K562 (cell line): Measurements from ENCODE around the gene APOB. TPM values are rescaled to one million over a fixed set of nuclear protein-coding genes. Genes with fewer than 3 reads are reported as not detected.

ENCODE experiments used
- ATAC-seq: fragments of 200-7000 bp; cut with Tn5 transposase; 3 replicates; pipeline ENCODE4 v1.9.1; 2020; ENCODE audit warnings: moderate library complexity
- BruUV-seq: library from RNA; stranded (reverse); fragments of 400-500 nt; replicated peaks from 2 replicates; lab custom pipeline; 2021; lab: Mats Ljungman, UMichigan
- CTCF ChIA-PET: fragments of 300-600 bp; formaldehyde crosslinking; extraction: SDS; loops from one replicate; lab custom pipeline; 2021; ENCODE audit warnings: low intra/inter-chr PET ratio; lab: Yijun Ruan, JAX
- POLR2A ChIA-PET: fragments of 300-600, 350-650 bp; sonication (Branson Sonifier 250); formaldehyde crosslinking; extraction: SDS; loops from one replicate; lab custom pipeline; 2021; ENCODE audit warnings: antibody characterized with exemption, inconsistent platforms; lab: Yijun Ruan, JAX
- DNase-seq, 4 experiments: peaks; one replicate each; pipeline versions ENCODE4 v3.0.0 to v3.0.0-alpha.2; 2011 to 2018; ENCODE audit warnings: low spot score in 3 of 4, mixed read lengths in 3 of 4; ENCODE audit errors: extremely low read depth in 1 of 4
- FAIRE-seq: peaks from 2 replicates; lab custom pipeline; 2011; peaks lifted over from hg19 to GRCh38; lab: Jason Lieb, UNC
- H2AFZ ChIP-seq: 2 replicates; pipeline ENCODE4 v1.6.0; 2011; ENCODE audit warnings: low read depth, low read length, control low read depth, inconsistent platforms
- H3K27ac ChIP-seq: fragments of 200-600 bp; 3 replicates; pipeline ENCODE4 v1.8.0; 2011; ENCODE audit warnings: low read depth, mild to moderate bottlenecking, control low read depth, inconsistent platforms, low read length, moderate library complexity, mixed read lengths; ENCODE audit errors: extremely low read depth
- H3K27me3 ChIP-seq, 2 experiments: fragments of 300-600 bp in 1 of 2; 2 replicates in 1 of 2; 3 replicates in 1 of 2; pipeline versions ENCODE4 v1.6.0 to v1.8.0; 2011; ENCODE audit warnings: inconsistent platforms in 2 of 2, low read length in 2 of 2, mild to moderate bottlenecking in 1 of 2, mixed read lengths in 1 of 2, moderate library complexity in 1 of 2; ENCODE audit not compliant: control insufficient read depth in 2 of 2, insufficient read depth in 2 of 2
- H3K36me3 ChIP-seq: fragments of 300-600 bp; 3 replicates; pipeline ENCODE4 v1.8.0; 2011; ENCODE audit warnings: mild to moderate bottlenecking, low read length, inconsistent platforms; ENCODE audit not compliant: control insufficient read depth, insufficient read depth
- H3K4me1 ChIP-seq, 2 experiments: fragments of 200-600 bp in 1 of 2; replicated peaks in 1 of 2; 2 replicates in 1 of 2; 3 replicates in 1 of 2; pipeline versions ENCODE4 v1.5.1 to v1.8.0; 2011; ENCODE audit warnings: inconsistent platforms in 2 of 2, low read length in 2 of 2, mild to moderate bottlenecking in 1 of 2, mixed read lengths in 1 of 2, moderate library complexity in 1 of 2; ENCODE audit not compliant: control insufficient read depth in 2 of 2, insufficient read depth in 2 of 2
- H3K4me2 ChIP-seq: 2 replicates; pipeline ENCODE4 v1.6.1; 2011; ENCODE audit warnings: low read length, control low read depth, inconsistent platforms, mixed read lengths; ENCODE audit not compliant: insufficient read depth
- H3K4me3 ChIP-seq: fragments of 200-600 bp; sonication (generic), shearing (Covaris generic); 2 replicates; pipeline ENCODE4 v1.5.1; 2016; ENCODE audit warnings: control low read depth, inconsistent platforms
- H3K79me2 ChIP-seq: fragments of 200-600 bp; 3 replicates; pipeline ENCODE4 v1.8.0; 2011; ENCODE audit warnings: low read length, inconsistent platforms; ENCODE audit not compliant: control insufficient read depth, insufficient read depth
- H3K9ac ChIP-seq, 2 experiments: 2 replicates each; pipeline versions ENCODE4 v1.6.0 to v1.6.1; 2011; ENCODE audit warnings: low read depth in 2 of 2, low read length in 2 of 2, control low read depth in 1 of 2, inconsistent platforms in 1 of 2, mild to moderate bottlenecking in 1 of 2, mixed read lengths in 1 of 2; ENCODE audit not compliant: insufficient read depth in 1 of 2
- H3K9me1 ChIP-seq: one replicate; pipeline ENCODE4 v1.6.0; 2011; ENCODE audit warnings: inconsistent platforms, mild to moderate bottlenecking, low read length, moderate library complexity; ENCODE audit not compliant: control insufficient read depth, insufficient read depth
- H3K9me3 ChIP-seq: replicated peaks from 2 replicates; pipeline ENCODE4 v1.5.1; 2011; ENCODE audit warnings: low read depth, low read length, inconsistent platforms; ENCODE audit not compliant: control insufficient read depth, insufficient read depth
- H4K20me1 ChIP-seq: replicated peaks from 2 replicates; pipeline ENCODE4 v1.6.1; 2011; ENCODE audit warnings: low read length, inconsistent platforms, mixed read lengths; ENCODE audit not compliant: control insufficient read depth, insufficient read depth
- FOS ChIP-seq: IDR thresholded peaks from 3 replicates; pipeline ENCODE4 v1.6.1; 2011; ENCODE audit not compliant: insufficient read length; ENCODE audit errors: extremely low read depth
- FOXJ2 ChIP-seq: fragments of 200-800 bp; sonication (Bioruptor generic); IDR thresholded peaks from 2 replicates; pipeline ENCODE4 v1.6.1; 2016; ENCODE audit warnings: missing genetic modification characterization, missing compliant biosample characterization
- ZMIZ1 ChIP-seq, 2 experiments: fragments of 150-350 bp in 1 of 2; IDR thresholded peaks; 2 replicates each; pipeline ENCODE4 v1.6.1; 2012 to 2016; ENCODE audit warnings: low read depth in 2 of 2, low read length in 2 of 2, mild to moderate bottlenecking in 1 of 2, moderate library complexity in 1 of 2
- WGBS: fragments of 100-300 bp; shearing (Covaris generic); methylation state at CpG from one replicate; pipeline ENCODE4 v1.1.6; 2016; ENCODE audit warnings: low coverage, mixed read lengths; ENCODE audit not compliant: insufficient coverage; ENCODE audit errors: missing lambda C conversion rate; 5-methylcytosine and 5-hydroxymethylcytosine counted together
- in situ Hi-C: fragments of 300-500 bp; cut with MboI; formaldehyde crosslinking; loops from 4 replicates; pipeline ENCODE4 v1.15.0; 2018; ENCODE audit warnings: inconsistent platforms, mixed read lengths
- intact Hi-C: fragments of 100-400 bp; cut with micrococcal nuclease; formaldehyde crosslinking; loops from 2 replicates; pipeline ENCODE4 v1.14.2; 2022
- polyA plus RNA-seq, 8 experiments: library from polyadenylated mRNA; depleted of rRNA in 4 of 8; stranded (reverse) in 5 of 8; unstranded in 3 of 8; fragments of >200 nt; fragmentation: Nextera tagmentation in 2 of 8; fragmentation: Illumina TruSeq in 1 of 8; extraction: Ambion mirVana in 2 of 8; extraction: Trizol in 1 of 8; gene quantifications; 2 replicates each; pipeline versions ENCODE4 v1.2.1 to v1.2.3, GENCODE V29; 2011 to 2014; ENCODE audit warnings: inconsistent platforms in 1 of 8, missing spikeins in 1 of 8
- total RNA-seq, 7 experiments: library from RNA; depleted of rRNA in 6 of 7; stranded (reverse); fragments of >200 nt in 6 of 7; fragmentation: Illumina TruSeq in 2 of 7; extraction: Trizol in 2 of 7; gene quantifications; 2 replicates each; pipeline versions ENCODE4 v1.2.1 to v1.2.3, GENCODE V29; 2011 to 2021; ENCODE audit warnings: low replicate concordance in 1 of 7

Gene APOB
- total and polyA plus RNA-seq, 9 of the 15 experiments (the other 6 are each of a cell fraction or from before 2014, with no cell fraction given), result 0.73 TPM; not detected in 8

DNA sequence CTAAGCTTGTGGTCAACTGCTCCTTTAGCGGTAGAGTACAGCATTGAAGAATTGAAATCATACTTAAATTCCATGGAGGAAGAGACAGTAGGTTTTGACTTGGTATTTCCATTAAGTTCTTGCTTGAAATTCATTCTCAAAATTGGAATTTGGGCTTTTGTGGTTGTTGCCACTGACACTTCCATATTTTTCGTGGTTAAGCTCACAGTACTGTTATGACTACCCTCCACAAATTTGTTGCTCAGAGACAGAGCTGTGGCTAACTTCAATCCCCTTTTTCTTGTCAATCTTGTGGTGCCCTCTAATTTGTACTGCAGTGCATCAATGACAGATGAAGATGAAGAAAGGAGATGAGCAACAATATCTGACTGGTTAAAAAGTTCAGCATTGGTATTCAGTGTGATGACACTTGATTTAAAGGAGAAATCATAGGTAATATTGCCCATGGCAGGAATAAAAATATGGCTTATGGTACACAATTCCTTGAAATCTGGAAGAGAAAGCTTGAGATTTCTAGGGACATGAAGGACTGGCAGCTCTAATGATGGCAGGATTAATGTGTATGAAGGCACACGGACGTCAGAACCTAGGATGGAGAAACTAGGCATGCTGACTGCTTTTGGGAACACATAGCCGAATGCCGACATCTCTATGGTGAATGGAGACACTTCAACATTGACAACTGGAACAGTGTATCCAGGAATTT lies 37.3 kb downstream of the APOB start:
- no peak for DNase-seq
- intact Hi-C loops, result no loop called here
- POLR2A ChIA-PET, result no interaction called here
- H3K4me3 ChIP-seq, result no peak overlapping the region
- TF ChIP-seq ZMIZ1 (IDR thresholded peaks at IDR 0.05; ENCODE audit: low read depth in 2 of 2, low read length in 2 of 2) (no peak), FOXJ2 (tag) (no peak), FOS (no peak)
- TF ChIP-seq, all 486 proteins: peak for 0
- CTCF ChIA-PET, result interaction anchor here (0.7 kb wide), 1 partner anchor 11 kb away, joined by 3 read pairs; no protein-coding TSS in a partner anchor
- Histone ChIP-seq H4K20me1 (no peaks in the 10 kb centered on the region), H3K79me2 (no peaks in the 10 kb centered on the region), H3K9me1 (no peaks in the 10 kb centered on the region), H3K27me3 (no peaks in the 10 kb centered on the region; a peak in 1 of 5 replicates), H3K4me2 (no peak overlapping the region), H2AFZ (no peak overlapping the region), H3K9me3 (no peaks in the 10 kb centered on the region), H3K9ac (no peak overlapping the region), H3K36me3 (no peaks in the 10 kb centered on the region), H3K27ac (no peak overlapping the region), H3K4me1 (no peaks in the 10 kb centered on the region)
- no peak for FAIRE-seq
- in situ Hi-C loops, result no loop called here
- no peak for ATAC-seq
- BruUV-seq, result no TSS peak
- WGBS, result 0% methylated on average over 6 of the region's 6 CpGs
